ENCODE measurements around the gene MRI1.

DNA sequence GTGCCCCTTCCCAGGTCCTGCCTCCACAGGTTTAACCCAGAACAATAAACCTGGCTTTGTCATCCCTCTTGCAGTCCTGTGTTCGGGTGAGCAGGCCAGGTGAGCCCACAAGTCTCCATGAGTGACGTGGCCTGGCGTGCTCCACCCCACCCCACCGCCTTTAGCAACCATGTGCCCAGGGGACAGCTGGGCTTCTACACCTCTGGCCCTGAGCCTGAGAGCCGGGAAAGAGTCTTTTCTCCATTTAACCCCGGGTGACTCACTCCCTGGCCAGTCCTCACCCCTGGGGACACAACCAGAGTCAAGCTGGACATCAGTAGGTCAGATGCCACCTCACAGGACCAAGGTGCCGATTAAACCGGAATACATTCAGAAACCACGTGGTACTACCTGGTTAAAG is 14.1 kb downstream of the MRI1 start:
- TF ChIP-seq, protein P1, sequence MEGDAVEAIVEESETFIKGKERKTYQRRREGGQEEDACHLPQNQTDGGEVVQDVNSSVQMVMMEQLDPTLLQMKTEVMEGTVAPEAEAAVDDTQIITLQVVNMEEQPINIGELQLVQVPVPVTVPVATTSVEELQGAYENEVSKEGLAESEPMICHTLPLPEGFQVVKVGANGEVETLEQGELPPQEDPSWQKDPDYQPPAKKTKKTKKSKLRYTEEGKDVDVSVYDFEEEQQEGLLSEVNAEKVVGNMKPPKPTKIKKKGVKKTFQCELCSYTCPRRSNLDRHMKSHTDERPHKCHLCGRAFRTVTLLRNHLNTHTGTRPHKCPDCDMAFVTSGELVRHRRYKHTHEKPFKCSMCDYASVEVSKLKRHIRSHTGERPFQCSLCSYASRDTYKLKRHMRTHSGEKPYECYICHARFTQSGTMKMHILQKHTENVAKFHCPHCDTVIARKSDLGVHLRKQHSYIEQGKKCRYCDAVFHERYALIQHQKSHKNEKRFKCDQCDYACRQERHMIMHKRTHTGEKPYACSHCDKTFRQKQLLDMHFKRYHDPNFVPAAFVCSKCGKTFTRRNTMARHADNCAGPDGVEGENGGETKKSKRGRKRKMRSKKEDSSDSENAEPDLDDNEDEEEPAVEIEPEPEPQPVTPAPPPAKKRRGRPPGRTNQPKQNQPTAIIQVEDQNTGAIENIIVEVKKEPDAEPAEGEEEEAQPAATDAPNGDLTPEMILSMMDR (IDR thresholded peaks at IDR 0.05): no peak
- no peak for TF ChIP-seq POLR2A (IDR thresholded peaks at IDR 0.05)
- no peak for TF ChIP-seq POLR2AphosphoS5 (IDR thresholded peaks at IDR 0.05)
- TF ChIP-seq EP300 (IDR thresholded peaks at IDR 0.05): no peak

Measured in suprapubic skin (tissue), 4 donors.